Thyroid gland (tissue), 4 donors: ENCODE results near the gene TAGLN. TPM values are rescaled to one million over a fixed set of nuclear protein-coding genes. Genes with fewer than 3 reads are reported as not detected.

Experiments used
- DNase-seq, 2 donors: peaks; one replicate each; pipeline ENCODE4 v3.0.0-alpha.2; 2019
- H3K27ac ChIP-seq, 3 donors: fragments of 200-600 bp; sonication (generic); 1 replicate in 2 of 3; 2 replicates in 1 of 3; pipeline ENCODE4 v1.5.1; 2016 to 2019; ENCODE audit warnings: mild to moderate bottlenecking in 1 of 3, moderate library complexity in 1 of 3
- H3K27me3 ChIP-seq: fragments of 200-600 bp; sonication (generic); one replicate; pipeline ENCODE4 v1.5.1; 2019
- H3K36me3 ChIP-seq, 2 donors: fragments of 200-600 bp; sonication (generic); one replicate each; pipeline ENCODE4 v1.5.1; 2016 to 2019
- H3K4me1 ChIP-seq, 2 donors: fragments of 200-600 bp; sonication (generic); one replicate each; pipeline ENCODE4 v1.5.1; 2017 to 2019
- H3K4me3 ChIP-seq, 3 donors: fragments of 200-600 bp; sonication (generic); replicated peaks in 1 of 3; 1 replicate in 2 of 3; 2 replicates in 1 of 3; pipeline ENCODE4 v1.5.1; 2016; ENCODE audit warnings: mild to moderate bottlenecking in 1 of 3
- H3K9me3 ChIP-seq: fragments of 200-600 bp; sonication (generic); one replicate; pipeline ENCODE4 v1.5.1; 2017
- CTCF ChIP-seq, 6 experiments: fragments of 200-600 bp in 3 of 6; fragments of 450-650 bp in 3 of 6; sonication (generic) in 3 of 6; IDR thresholded peaks; one replicate each; pipeline ENCODE4 v1.5.1; 2016 to 2019; ENCODE audit warnings: antibody characterized with exemption in 6 of 6, mild to moderate bottlenecking in 2 of 6, inconsistent platforms in 1 of 6, moderate library complexity in 1 of 6
- POLR2A ChIP-seq, 2 donors: fragments of 450-650 bp; IDR thresholded peaks; one replicate each; pipeline ENCODE4 v1.6.1; 2017; ENCODE audit warnings: antibody characterized with exemption in 2 of 2, mild to moderate bottlenecking in 2 of 2, moderate library complexity in 1 of 2
- whole genome bisulfite sequencing, 2 donors: methylation state at CpG; one replicate each; pipeline ENCODE4 v1.1.5; 2017; 5-methylcytosine and 5-hydroxymethylcytosine counted together
- intact Hi-C: fragments of 100-400 bp; cut with DNase I; formaldehyde crosslinking; loops from one replicate; pipeline ENCODE4 v1.15.1; 2023
- total RNA-seq, 4 donors: library from RNA; depleted of rRNA; stranded (reverse); fragments of >200 nt; gene quantifications; one replicate each; pipeline ENCODE4 v1.2.3, GENCODE V29; 2016

TAGLN gene
- total RNA-seq, 4 donors from 2014 or later = 155 to 407 (median 229) TPM

GRCh38 chr11:117187799-117188481 lies 11.2 kb upstream of the TAGLN start:
- TF ChIP-seq CTCF (IDR thresholded peaks at IDR 0.05) (no peak), POLR2A (IDR thresholded peaks at IDR 0.05) (no peak)
- intact Hi-C loops = loop anchor here (5.0 kb wide), 1 partner anchor 36 kb away; no protein-coding TSS in a partner anchor
- Histone ChIP-seq H3K27ac (no peak overlapping the region), H3K36me3 (peaks cover 37 to 45% of the 10 kb centered on the region in 2 donors), H3K4me3 (no peak overlapping the region), H3K27me3 (no peaks in the 10 kb centered on the region), H3K9me3 (no peaks in the 10 kb centered on the region), H3K4me1 (no peaks in the 10 kb centered on the region)
- peak in 1 of 2 donors; percentile 2 for DNase-seq
- WGBS, 2 donors = 93% methylated on average over 15 of the region's 16 CpGs

- Histone ChIP-seq H3K27ac (no peak overlapping the region), H3K4me1 (no peaks in the 10 kb centered on the region), H3K9me3 (no peaks in the 10 kb centered on the region), H3K27me3 (no peaks in the 10 kb centered on the region), H3K4me3 (no peak overlapping the region), H3K36me3 (peaks cover 42 to 49% of the 10 kb centered on the region in 2 donors)
- TF ChIP-seq CTCF (IDR thresholded peaks at IDR 0.05) = no peak
- TF ChIP-seq POLR2A (IDR thresholded peaks at IDR 0.05) = no peak
- peak in 1 of 2 donors; percentile 11 for DNase-seq
- intact Hi-C loops = loop anchor here (5.0 kb wide), 1 partner anchor 36 kb away; no protein-coding TSS in a partner anchor
- WGBS, 2 donors = 84 to 89% methylated on average over 16 to 20 of the region's 20 CpGs
Measured at GRCh38 chr11:117188620-117189081, 10.5 kb upstream of the TAGLN start.

DNA sequence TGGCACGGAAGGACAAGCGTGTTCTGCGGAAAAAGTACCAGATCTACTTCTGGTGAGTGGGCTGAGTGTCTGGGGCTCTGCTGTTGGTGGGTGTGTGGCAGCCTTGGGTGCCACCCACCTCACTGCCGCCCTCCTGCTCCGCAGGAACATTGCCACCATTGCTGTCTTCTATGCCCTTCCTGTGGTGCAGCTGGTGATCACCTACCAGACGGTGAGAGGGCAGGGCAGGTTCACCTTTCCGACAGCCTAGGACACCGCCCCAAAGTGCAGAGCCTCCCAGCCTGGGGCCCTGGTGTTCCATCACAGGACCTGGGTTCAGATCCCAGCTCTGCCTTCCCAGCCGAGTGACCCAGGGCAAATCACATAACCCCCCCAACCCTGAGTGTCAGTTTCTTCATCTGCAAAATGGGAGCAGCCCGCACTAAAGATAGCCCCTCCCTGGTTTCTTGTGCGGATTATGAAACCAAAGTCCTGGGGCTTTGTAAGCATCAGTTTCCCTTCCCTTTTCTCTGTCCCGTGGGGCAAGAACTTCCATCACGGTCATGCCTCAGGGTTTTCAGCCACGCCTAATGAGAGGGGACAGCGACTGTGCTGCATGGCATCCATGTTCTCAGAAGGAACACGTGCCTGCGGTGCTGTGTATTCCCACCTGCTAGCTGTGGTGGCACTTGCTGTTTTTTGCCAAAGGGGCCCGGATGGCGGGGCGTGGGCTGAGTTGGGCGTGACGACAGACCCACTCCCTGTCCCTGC lies 9.8 kb upstream of the TAGLN start:
- intact Hi-C loops = loop anchor here (5.0 kb wide), 1 partner anchor 37 kb away; no protein-coding TSS in a partner anchor
- Histone ChIP-seq H3K27ac (no peak overlapping the region), H3K9me3 (no peaks in the 10 kb centered on the region), H3K4me1 (no peaks in the 10 kb centered on the region), H3K4me3 (no peak overlapping the region), H3K27me3 (no peaks in the 10 kb centered on the region), H3K36me3 (peaks cover 41 to 56% of the 10 kb centered on the region in 2 donors)
- TF ChIP-seq POLR2A (IDR thresholded peaks at IDR 0.05) = no peak
- TF ChIP-seq CTCF (IDR thresholded peaks at IDR 0.05) = no peak
- peak in 1 of 2 donors; percentile 3 for DNase-seq
- 90 to 95% methylated on average over 19 to 22 of the region's 22 CpGs for WGBS, 2 donors

- Histone ChIP-seq H3K27ac (no peak overlapping the region), H3K27me3 (no peaks in the 10 kb centered on the region), H3K4me1 (no peaks in the 10 kb centered on the region), H3K36me3 (peaks cover 41 to 56% of the 10 kb centered on the region in 2 donors), H3K4me3 (no peak overlapping the region), H3K9me3 (no peaks in the 10 kb centered on the region)
- no peak for TF ChIP-seq POLR2A (IDR thresholded peaks at IDR 0.05)
- no peak for TF ChIP-seq CTCF (IDR thresholded peaks at IDR 0.05)
- DNase-seq = no peak
- intact Hi-C loops = loop anchor here (5.0 kb wide), 1 partner anchor 38 kb away; no protein-coding TSS in a partner anchor
- WGBS, 2 donors = 90 to 92% methylated on average over 6 to 8 of the region's 8 CpGs
Measured at GRCh38 chr11:117189941-117190544, 9.1 kb upstream of the TAGLN start.
